Measurements from ENCODE around the gene TMPRSS7. TPM values are rescaled to one million over a fixed set of nuclear protein-coding genes. Genes with fewer than 3 reads are reported as not detected.

The TMPRSS7 gene
- total RNA-seq, 2 donors from 2014 or later: not detected

GRCh38 chr3:112046599-112046998, 12.1 kb downstream of the TMPRSS7 start:
- H3K4me3 ChIP-seq: no peak overlapping the region
- no peak for DNase-seq (ENCODE audit: low spot score)
- H3K4me1 ChIP-seq (ENCODE audit: control insufficient read depth in 1 of 2, low read depth in 2 of 2): peaks cover 0 to 3% of the 10 kb centered on the region in 2 donors
- H3K27me3 ChIP-seq (replicated peaks; ENCODE audit: insufficient read depth): no peaks in the 10 kb centered on the region
- no peak for TF ChIP-seq CTCF (IDR thresholded peaks at IDR 0.05)
- H3K36me3 ChIP-seq: no peaks in the 10 kb centered on the region
- no peak overlapping the region for H3K27ac ChIP-seq
- no peak for ATAC-seq (ENCODE audit: insufficient number of reproducible peaks, low FRiP score, low read depth)
- no peaks in the 10 kb centered on the region for H3K9me3 ChIP-seq

GRCh38 chr3:112047264-112047663, 12.7 kb downstream of the TMPRSS7 start:
- ATAC-seq (ENCODE audit: insufficient number of reproducible peaks, low FRiP score, low read depth) (no peak), DNase-seq (ENCODE audit: low spot score) (no peak)
- H3K4me3 ChIP-seq: no peak overlapping the region
- H3K36me3 ChIP-seq: no peaks in the 10 kb centered on the region
- TF ChIP-seq CTCF (IDR thresholded peaks at IDR 0.05): no peak
- H3K27ac ChIP-seq: no peak overlapping the region
- peaks cover 0 to 3% of the 10 kb centered on the region in 2 donors for H3K4me1 ChIP-seq (ENCODE audit: control insufficient read depth in 1 of 2, low read depth in 2 of 2)
- no peaks in the 10 kb centered on the region for H3K27me3 ChIP-seq (replicated peaks; ENCODE audit: insufficient read depth)
- no peaks in the 10 kb centered on the region for H3K9me3 ChIP-seq

- no peak for TF ChIP-seq CTCF (IDR thresholded peaks at IDR 0.05)
- Histone ChIP-seq H3K27ac (no peak overlapping the region), H3K9me3 (no peaks in the 10 kb centered on the region), H3K36me3 (no peaks in the 10 kb centered on the region), H3K27me3 (replicated peaks; ENCODE audit: insufficient read depth) (no peaks in the 10 kb centered on the region), H3K4me3 (no peak overlapping the region), H3K4me1 (ENCODE audit: control insufficient read depth in 1 of 2, low read depth in 2 of 2) (peaks cover 0 to 2% of the 10 kb centered on the region in 2 donors)
- DNase-seq (ENCODE audit: low spot score): no peak
- no peak for ATAC-seq (ENCODE audit: insufficient number of reproducible peaks, low FRiP score, low read depth)
These were observed 14.4 kb downstream of the TMPRSS7 start for GRCh38 chr3:112048911-112049310.

GRCh38 chr3:112053229-112053628, 18.7 kb downstream of the TMPRSS7 start:
- DNase-seq (ENCODE audit: low spot score): no peak
- H3K4me1 ChIP-seq (ENCODE audit: control insufficient read depth in 1 of 2, low read depth in 2 of 2): no peaks in the 10 kb centered on the region
- H3K4me3 ChIP-seq: no peak overlapping the region
- no peaks in the 10 kb centered on the region for H3K9me3 ChIP-seq
- TF ChIP-seq CTCF (IDR thresholded peaks at IDR 0.05): no peak
- no peak overlapping the region for H3K27ac ChIP-seq
- H3K36me3 ChIP-seq: no peaks in the 10 kb centered on the region
- ATAC-seq (ENCODE audit: insufficient number of reproducible peaks, low FRiP score, low read depth): no peak
- H3K27me3 ChIP-seq (replicated peaks; ENCODE audit: insufficient read depth): no peaks in the 10 kb centered on the region

GRCh38 chr3:112056451-112056929, 22.0 kb downstream of the TMPRSS7 start:
- no peak for TF ChIP-seq CTCF (IDR thresholded peaks at IDR 0.05)
- H3K9me3 ChIP-seq: no peaks in the 10 kb centered on the region
- H3K4me3 ChIP-seq: no peak overlapping the region
- H3K4me1 ChIP-seq (ENCODE audit: control insufficient read depth in 1 of 2, low read depth in 2 of 2): peaks cover 0 to 7% of the 10 kb centered on the region in 2 donors
- ATAC-seq (ENCODE audit: insufficient number of reproducible peaks, low FRiP score, low read depth) (no peak), DNase-seq (ENCODE audit: low spot score) (no peak)
- no peak overlapping the region for H3K27ac ChIP-seq
- no peaks in the 10 kb centered on the region for H3K36me3 ChIP-seq
- H3K27me3 ChIP-seq (replicated peaks; ENCODE audit: insufficient read depth): no peaks in the 10 kb centered on the region
